Panc1 (cell line): Measurements from ENCODE around the gene LUC7L. TPM values are rescaled to one million over a fixed set of nuclear protein-coding genes. Genes with fewer than 3 reads are reported as not detected.
A peak's percentile ranks its signal among the peaks of the same experiment; 100 is the strongest.
"Not testable (repeated sequence)": the region's sequence is repeated elsewhere in the genome, so short reads cannot be mapped to it uniquely, and the experiment has no call there.

ENCODE experiments used
- ATAC-seq: fragments of 200-7000 bp; cut with Tn5 transposase; 2 replicates; pipeline ENCODE4 v1.9.1; 2020; ENCODE audit warnings: mild to moderate bottlenecking, moderate library complexity
- BruUV-seq: library from RNA; stranded (reverse); fragments of 400-500 nt; replicated peaks from 2 replicates; lab custom pipeline; 2021; lab: Mats Ljungman, UMichigan
- CTCF ChIA-PET: fragments of 300-600 bp; sonication (Branson Sonifier 250); formaldehyde crosslinking; loops from one replicate; lab custom pipeline; 2022; ENCODE audit warnings: antibody characterized with exemption; lab: Charles Lee
- POLR2A ChIA-PET: fragments of 300-600 bp; sonication (Branson Sonifier 250); formaldehyde crosslinking; loops from one replicate; lab custom pipeline; 2022; ENCODE audit warnings: antibody characterized with exemption; lab: Charles Lee
- DNase-seq: peaks from one replicate; pipeline ENCODE4 v3.0.0-alpha.2; 2010; ENCODE audit warnings: low read depth, low spot score
- H3K27ac ChIP-seq: 2 replicates; pipeline ENCODE4 v1.5.1; 2011; ENCODE audit warnings: mild to moderate bottlenecking, low read length, inconsistent platforms
- H3K27me3 ChIP-seq: fragments of 200-500 bp; sonication (Bioruptor generic); 2 replicates; pipeline ENCODE4 v1.6.0; 2014; ENCODE audit warnings: low read length, inconsistent platforms; ENCODE audit not compliant: control insufficient read depth, insufficient read depth
- H3K36me3 ChIP-seq: fragments of 200-500 bp; sonication (Bioruptor generic); 2 replicates; pipeline ENCODE4 v1.5.1; 2014; ENCODE audit warnings: inconsistent platforms, mild to moderate bottlenecking, low read length, moderate library complexity; ENCODE audit not compliant: control insufficient read depth, insufficient read depth
- H3K4me1 ChIP-seq: 2 replicates; pipeline ENCODE4 v1.5.1; 2011; ENCODE audit warnings: inconsistent platforms, mild to moderate bottlenecking, low read length, moderate library complexity; ENCODE audit not compliant: control insufficient read depth, insufficient read depth
- H3K4me3 ChIP-seq, 2 experiments: 2 replicates each; pipeline ENCODE4 v1.5.1; 2011 to 2012; ENCODE audit warnings: low read depth in 2 of 2, low read length in 2 of 2, mild to moderate bottlenecking in 2 of 2, inconsistent platforms in 1 of 2, moderate library complexity in 1 of 2
- H3K9me3 ChIP-seq: fragments of 200-500 bp; sonication (Bioruptor generic); 2 replicates; pipeline ENCODE4 v1.5.1; 2014; ENCODE audit warnings: low read depth, mild to moderate bottlenecking, inconsistent platforms, low read length, moderate library complexity; ENCODE audit not compliant: control insufficient read depth, insufficient read depth
- CTCF ChIP-seq: fragments of 450-650 bp; IDR thresholded peaks from 2 replicates; pipeline ENCODE4 v1.5.1; 2017; ENCODE audit warnings: mild to moderate bottlenecking
- POLR2AphosphoS5 ChIP-seq: IDR thresholded peaks from 2 replicates; pipeline ENCODE4 v1.6.1; 2012; ENCODE audit warnings: mild to moderate bottlenecking, low read depth, low read length, moderate library complexity
- SIN3A ChIP-seq: IDR thresholded peaks from 2 replicates; pipeline ENCODE4 v1.6.1; 2012; ENCODE audit warnings: low read depth, mild to moderate bottlenecking, low read length, moderate library complexity, borderline replicate concordance; ENCODE audit not compliant: insufficient read depth
- TCF7L2 ChIP-seq: IDR thresholded peaks from 2 replicates; pipeline ENCODE4 v1.6.1; 2011; ENCODE audit warnings: mild to moderate bottlenecking, low read depth, low read length, inconsistent platforms
- in situ Hi-C: cut with HindIII; loops from 2 replicates; pipeline ENCODE4 v1.10.0; 2016; ENCODE audit warnings: low sequenced_read_pairs, low pct_unique_long_range_greater_than_20kb
- intact Hi-C: fragments of 100-400 bp; cut with micrococcal nuclease; formaldehyde crosslinking; loops from one replicate; pipeline ENCODE4 v1.10.0; 2022; ENCODE audit not compliant: unreplicated experiment
- total RNA-seq: library from RNA; stranded (reverse); gene quantifications from one replicate; pipeline ENCODE4 v1.2.1, GENCODE V29; 2021; ENCODE audit not compliant: unreplicated experiment
- TF ChIP-seq, protein P1 (sequence below), 2 experiments: IDR thresholded peaks; 2 replicates each; pipeline ENCODE4 v1.6.1; 2011 to 2012; ENCODE audit warnings: low read depth in 2 of 2, control low read depth in 1 of 2, low read length in 1 of 2, mild to moderate bottlenecking in 1 of 2, moderate library complexity in 1 of 2; ENCODE audit not compliant: insufficient read depth in 1 of 2

LUC7L gene
- total RNA-seq, 1 experiment from 2014 or later = 75.3 TPM

GRCh38 chr16:165539-166374 is 63.5 kb downstream of the LUC7L start, which contains the start of gene HBM:
TSS of gene HBM (plus strand) at chr16:165978. CDS start at chr16:165998, 20 bp downstream.
- H3K4me3 ChIP-seq = peak within 1 kb of the TSS; percentile 13 to 26; a peak in 3 of 4 replicates
- intact Hi-C loops = no loop called here
- no TSS peak for BruUV-seq

DNA sequence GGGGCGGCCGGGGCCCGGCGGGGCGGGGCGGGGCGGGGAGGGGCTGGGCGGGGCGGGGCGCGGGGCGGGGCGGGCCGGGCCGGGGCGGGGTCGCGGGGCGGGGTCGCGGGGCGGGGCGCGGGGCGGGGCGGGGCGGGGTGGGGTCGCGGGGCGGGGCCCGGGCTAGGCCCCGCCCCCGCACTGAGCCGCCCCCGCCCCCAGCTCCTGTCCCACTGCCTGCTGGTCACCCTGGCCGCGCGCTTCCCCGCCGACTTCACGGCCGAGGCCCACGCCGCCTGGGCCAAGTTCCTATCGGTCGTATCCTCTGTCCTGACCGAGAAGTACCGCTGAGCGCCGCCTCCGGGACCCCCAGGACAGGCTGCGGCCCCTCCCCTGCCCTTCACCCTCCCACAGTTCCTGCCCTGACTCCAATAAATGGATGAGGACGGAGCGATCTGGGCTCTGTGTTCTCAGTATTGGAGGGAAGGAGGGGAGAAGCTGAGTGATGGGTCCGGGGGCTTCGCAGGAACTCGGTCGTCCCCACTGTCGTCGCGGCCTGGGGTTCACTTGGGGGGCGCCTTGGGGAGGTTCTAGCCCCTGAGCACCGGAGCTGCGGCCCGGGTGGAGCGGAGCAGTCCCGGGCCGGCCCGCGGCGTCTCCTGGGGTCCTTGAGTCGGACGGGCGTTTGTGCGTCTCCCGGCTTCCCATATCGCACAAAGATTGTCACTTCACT is 64.3 kb downstream of the LUC7L start:
- ChIA-PET CTCF (no interaction called here), POLR2A (no interaction called here)
- intact Hi-C loops = no loop called here
- in situ Hi-C loops = no loop called here
- TF ChIP-seq, protein P1, sequence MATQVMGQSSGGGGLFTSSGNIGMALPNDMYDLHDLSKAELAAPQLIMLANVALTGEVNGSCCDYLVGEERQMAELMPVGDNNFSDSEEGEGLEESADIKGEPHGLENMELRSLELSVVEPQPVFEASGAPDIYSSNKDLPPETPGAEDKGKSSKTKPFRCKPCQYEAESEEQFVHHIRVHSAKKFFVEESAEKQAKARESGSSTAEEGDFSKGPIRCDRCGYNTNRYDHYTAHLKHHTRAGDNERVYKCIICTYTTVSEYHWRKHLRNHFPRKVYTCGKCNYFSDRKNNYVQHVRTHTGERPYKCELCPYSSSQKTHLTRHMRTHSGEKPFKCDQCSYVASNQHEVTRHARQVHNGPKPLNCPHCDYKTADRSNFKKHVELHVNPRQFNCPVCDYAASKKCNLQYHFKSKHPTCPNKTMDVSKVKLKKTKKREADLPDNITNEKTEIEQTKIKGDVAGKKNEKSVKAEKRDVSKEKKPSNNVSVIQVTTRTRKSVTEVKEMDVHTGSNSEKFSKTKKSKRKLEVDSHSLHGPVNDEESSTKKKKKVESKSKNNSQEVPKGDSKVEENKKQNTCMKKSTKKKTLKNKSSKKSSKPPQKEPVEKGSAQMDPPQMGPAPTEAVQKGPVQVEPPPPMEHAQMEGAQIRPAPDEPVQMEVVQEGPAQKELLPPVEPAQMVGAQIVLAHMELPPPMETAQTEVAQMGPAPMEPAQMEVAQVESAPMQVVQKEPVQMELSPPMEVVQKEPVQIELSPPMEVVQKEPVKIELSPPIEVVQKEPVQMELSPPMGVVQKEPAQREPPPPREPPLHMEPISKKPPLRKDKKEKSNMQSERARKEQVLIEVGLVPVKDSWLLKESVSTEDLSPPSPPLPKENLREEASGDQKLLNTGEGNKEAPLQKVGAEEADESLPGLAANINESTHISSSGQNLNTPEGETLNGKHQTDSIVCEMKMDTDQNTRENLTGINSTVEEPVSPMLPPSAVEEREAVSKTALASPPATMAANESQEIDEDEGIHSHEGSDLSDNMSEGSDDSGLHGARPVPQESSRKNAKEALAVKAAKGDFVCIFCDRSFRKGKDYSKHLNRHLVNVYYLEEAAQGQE (IDR thresholded peaks at IDR 0.05; ENCODE audit: insufficient read depth in 1 of 2, low read depth in 2 of 2, low read length in 1 of 2) = no peak
- TF ChIP-seq SIN3A = no peak
- TF ChIP-seq CTCF = no peak
- no peak for TF ChIP-seq POLR2AphosphoS5
- no peak for TF ChIP-seq TCF7L2
- no peak overlapping the region for H3K27ac ChIP-seq
- no peaks in the 10 kb centered on the region for H3K9me3 ChIP-seq
- no peaks in the 10 kb centered on the region for H3K4me1 ChIP-seq
- ATAC-seq = no peak
- H3K27me3 ChIP-seq = no peaks in the 10 kb centered on the region
- DNase-seq = no peak
- BruUV-seq = no TSS peak
- H3K36me3 ChIP-seq = no peaks in the 10 kb centered on the region
- H3K4me3 ChIP-seq = peak overlapping the region; percentile 13 to 26; a peak in 3 of 4 replicates

More at GRCh38 chr16:165539-166374, 63.5 kb downstream of the LUC7L start, which contains the start of gene HBM:
- TF ChIP-seq SIN3A = no peak
- no peak for TF ChIP-seq POLR2AphosphoS5
- no peak for TF ChIP-seq CTCF
- TF ChIP-seq, protein P1 (IDR thresholded peaks at IDR 0.05; ENCODE audit: insufficient read depth in 1 of 2, low read depth in 2 of 2, low read length in 1 of 2) = no peak
- TF ChIP-seq TCF7L2 = no peak
- no peaks in the 10 kb centered on the region for H3K4me1 ChIP-seq
- POLR2A ChIA-PET = no interaction called here
- CTCF ChIA-PET = no interaction called here
- DNase-seq (no peak), ATAC-seq (no peak)
- H3K9me3 ChIP-seq = no peaks in the 10 kb centered on the region
- H3K36me3 ChIP-seq = no peaks in the 10 kb centered on the region
- H3K27ac ChIP-seq = no peak within 1 kb of the TSS
- H3K27me3 ChIP-seq = no peaks in the 10 kb centered on the region
- in situ Hi-C loops = no loop called here

DNA sequence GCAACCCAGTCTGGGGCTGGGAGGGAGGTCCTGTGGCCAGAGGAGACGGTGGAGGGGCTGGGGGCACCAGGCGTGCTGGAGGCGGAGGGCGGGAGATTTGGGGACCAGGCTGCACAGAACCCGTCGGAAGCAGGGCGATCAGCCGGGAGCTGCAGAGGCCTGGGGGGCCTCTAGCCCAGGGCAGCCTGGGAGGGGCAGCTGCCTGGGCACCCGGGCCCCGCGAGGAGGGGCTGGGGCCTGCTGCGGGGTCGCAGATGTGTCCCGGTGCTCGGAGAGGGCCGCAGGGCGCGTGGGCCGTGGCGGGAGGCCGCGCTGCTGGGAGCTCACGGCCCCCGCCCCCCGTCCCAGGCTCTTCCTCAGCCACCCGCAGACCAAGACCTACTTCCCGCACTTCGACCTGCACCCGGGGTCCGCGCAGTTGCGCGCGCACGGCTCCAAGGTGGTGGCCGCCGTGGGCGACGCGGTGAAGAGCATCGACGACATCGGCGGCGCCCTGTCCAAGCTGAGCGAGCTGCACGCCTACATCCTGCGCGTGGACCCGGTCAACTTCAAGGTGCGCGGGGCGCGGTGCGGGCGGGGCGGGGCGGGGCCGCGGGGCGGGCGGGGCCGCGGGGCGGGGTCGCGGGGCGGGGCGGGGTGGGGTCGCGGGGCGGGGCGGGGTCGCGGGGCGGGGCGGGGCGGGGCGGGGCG is 65.0 kb downstream of the LUC7L start:
- ATAC-seq = peak; percentile 20; the same call in 1 of the 2 replicates
- H3K9me3 ChIP-seq, POLR2A ChIA-PET, H3K4me3 ChIP-seq, DNase-seq, BruUV-seq, CTCF ChIA-PET, intact Hi-C loops, H3K27ac ChIP-seq, in situ Hi-C loops, H3K36me3 ChIP-seq, H3K4me1 ChIP-seq, H3K27me3 ChIP-seq: not testable (repeated sequence)
